Measurements from ENCODE around the gene CEP104. TPM values are rescaled to one million over a fixed set of nuclear protein-coding genes. Genes with fewer than 3 reads are reported as not detected.

The CEP104 gene
- total RNA-seq, 1 experiment from 2014 or later: 44.1 TPM

- H3K9ac ChIP-seq (ENCODE audit: low read length): no peak overlapping the region
- RAD21 ChIA-PET (ENCODE audit: low non-redundant PET in 1 of 2, low total read pairs in 2 of 2, uncharacterized antibody in 2 of 2, unreplicated experiment in 2 of 2): no interaction called here
- H3K9me3 ChIP-seq (ENCODE audit: control insufficient read depth in 1 of 2, insufficient read depth in 1 of 2, low read depth in 1 of 2, low read length in 2 of 2): no peaks in the 10 kb centered on the region
- DNase-seq (ENCODE audit: low read depth, low spot score) (no peak), ATAC-seq (no peak)
- H3K4me1 ChIP-seq (ENCODE audit: control insufficient read depth in 1 of 2, insufficient read depth in 2 of 2, low read length in 2 of 2): no peaks in the 10 kb centered on the region
- no peaks in the 10 kb centered on the region for H3K9me2 ChIP-seq (ENCODE audit: insufficient read depth)
- H3K27ac ChIP-seq (ENCODE audit: low read depth, low read length): no peak overlapping the region
- peaks cover 44% of the 10 kb centered on the region for H3K79me2 ChIP-seq (ENCODE audit: insufficient read depth, low read length)
- POLR2A ChIA-PET: no interaction called here
- BruUV-seq (replicated peaks): no TSS peak
- H4K20me1 ChIP-seq (ENCODE audit: insufficient read depth): no peaks in the 10 kb centered on the region
- intact Hi-C loops (cut with micrococcal nuclease): no loop called here
- H3K36me3 ChIP-seq (ENCODE audit: control insufficient read depth in 1 of 2, insufficient read depth in 2 of 2, low read length in 2 of 2): peaks cover 17 to 24% of the 10 kb centered on the region in 2 experiments; a peak in 3 of 4 replicates
- H3K4me2 ChIP-seq (ENCODE audit: low read length): no peak overlapping the region
- TF ChIP-seq CTCF (IDR thresholded peaks at IDR 0.05 in 2 of 3, conservative IDR thresholded peaks at IDR 0.05 in 1 of 3; ENCODE audit: borderline replicate concordance in 1 of 3, insufficient read depth in 1 of 3, low read depth in 2 of 3, low read length in 2 of 3): no peak
- TF ChIP-seq TCF7L2 (IDR thresholded peaks at IDR 0.05; ENCODE audit: borderline replicate concordance, extremely low read depth, insufficient read depth, insufficient read length): no peak
- TF ChIP-seq ZBTB33 (IDR thresholded peaks at IDR 0.05; ENCODE audit: extremely low read depth, insufficient replicate concordance, low read length): no peak
- no peak for TF ChIP-seq EGR1 (IDR thresholded peaks at IDR 0.05; ENCODE audit: low read depth)
- no peak for TF ChIP-seq FOSL1 (IDR thresholded peaks at IDR 0.05; ENCODE audit: low read depth)
- no peak for TF ChIP-seq SP1 (IDR thresholded peaks at IDR 0.05; ENCODE audit: low read depth)
- no peak for TF ChIP-seq MAX (IDR thresholded peaks at IDR 0.05)
- TF ChIP-seq POLR2AphosphoS5 (IDR thresholded peaks at IDR 0.05; ENCODE audit: low read depth, low read length): no peak
- no peak for TF ChIP-seq EZH2phosphoT487 (IDR thresholded peaks at IDR 0.05; ENCODE audit: borderline replicate concordance)
- TF ChIP-seq EZH2 (IDR thresholded peaks at IDR 0.05): no peak
- no peak for TF ChIP-seq SRF (IDR thresholded peaks at IDR 0.05; ENCODE audit: low read depth)
- TF ChIP-seq YY1 (IDR thresholded peaks at IDR 0.05; ENCODE audit: extremely low read depth, insufficient replicate concordance, low read depth, low read length): no peak
- no peak for TF ChIP-seq ZNF274 (IDR thresholded peaks at IDR 0.05; ENCODE audit: low read depth, low read length)
- no peak for TF ChIP-seq POLR2A (IDR thresholded peaks at IDR 0.05; ENCODE audit: borderline replicate concordance, extremely low read depth, insufficient read depth, insufficient read length)
- no peak for TF ChIP-seq ZFX (IDR thresholded peaks at IDR 0.05)
- no peak for TF ChIP-seq JUND (IDR thresholded peaks at IDR 0.05)
- no peak for TF ChIP-seq CBX3 (IDR thresholded peaks at IDR 0.05; ENCODE audit: low read depth)
- no peak for TF ChIP-seq SIN3A (IDR thresholded peaks at IDR 0.05; ENCODE audit: low read depth)
- TF ChIP-seq ELF1 (IDR thresholded peaks at IDR 0.05; ENCODE audit: borderline replicate concordance, low read depth): no peak
- TF ChIP-seq CEBPB (IDR thresholded peaks at IDR 0.05; ENCODE audit: low read depth): no peak
- CTCF ChIA-PET: no interaction called here
- no peak overlapping the region for H2AFZ ChIP-seq (ENCODE audit: low read depth, low read length, poor library complexity, severe bottlenecking)
- no peaks in the 10 kb centered on the region for H3K27me3 ChIP-seq (ENCODE audit: insufficient read depth, low read length)
- no peak overlapping the region for H3K4me3 ChIP-seq (replicated peaks in 1 of 2; ENCODE audit: low read depth in 1 of 2, low read length in 2 of 2)
Observed at GRCh38 chr1:3891329-3891865, 34.4 kb upstream of the CEP104 start.

Measured in HCT116 (cell line).